ENCODE data around the gene PHF2. TPM values are rescaled to one million over a fixed set of nuclear protein-coding genes. Genes with fewer than 3 reads are reported as not detected.

Gene PHF2
- total RNA-seq, 4 donors from 2014 or later = 21.1 to 38.2 (median 21.3) TPM

DNA sequence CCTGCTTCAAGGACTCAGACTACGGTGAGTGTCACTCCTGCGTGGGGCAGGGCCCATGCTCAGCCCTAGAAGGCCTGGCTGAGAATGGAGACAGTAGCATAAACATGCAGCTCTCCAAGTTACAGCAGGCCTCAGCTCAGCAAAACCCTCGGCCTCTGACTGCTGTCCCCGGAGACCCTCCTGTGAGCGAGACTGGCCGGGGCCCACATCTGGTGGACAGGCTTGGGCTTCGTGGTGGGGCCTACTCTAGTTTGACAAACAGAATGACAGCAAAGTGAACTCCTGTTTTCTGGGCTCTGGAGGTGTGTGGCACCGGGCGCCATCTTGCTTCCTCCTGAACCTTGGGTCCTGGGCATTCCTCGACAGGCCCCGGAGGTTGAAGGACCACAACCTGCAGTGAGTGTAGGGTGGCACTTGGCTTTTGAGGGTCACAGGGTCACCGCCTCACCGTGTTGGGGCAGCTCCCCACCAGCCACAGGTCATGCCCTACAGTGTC lies 97.5 kb downstream of the PHF2 start:
- H3K4me3 ChIP-seq = no peak overlapping the region
- H3K36me3 ChIP-seq = peaks cover 0 to 13% (median 3%) of the 10 kb centered on the region in 4 donors
- WGBS, 2 donors (ENCODE audit: low coverage in 1 of 2) = 92% methylated on average over 11 of the region's 13 CpGs; no CpG with 5 or more reads in 1 of the 2 donors
- no peak for TF ChIP-seq POLR2AphosphoS5 (IDR thresholded peaks at IDR 0.05)
- intact Hi-C loops (cut with DNase I; ENCODE audit: low total_unique reads) = no loop called here
- no peak overlapping the region for H3K27ac ChIP-seq
- peak; percentile 3 for DNase-seq
- in situ Hi-C loops (cut with MboI; ENCODE audit: low pct_ligation_motif_present in 1 of 4, low pct_unique_long_range_greater_than_20kb in 1 of 4, low sequenced_read_pairs in 3 of 4) = no loop called here
- no peaks in the 10 kb centered on the region for H3K27me3 ChIP-seq
- H3K4me1 ChIP-seq = no peaks in the 10 kb centered on the region
- H3K9me3 ChIP-seq = no peaks in the 10 kb centered on the region

DNA sequence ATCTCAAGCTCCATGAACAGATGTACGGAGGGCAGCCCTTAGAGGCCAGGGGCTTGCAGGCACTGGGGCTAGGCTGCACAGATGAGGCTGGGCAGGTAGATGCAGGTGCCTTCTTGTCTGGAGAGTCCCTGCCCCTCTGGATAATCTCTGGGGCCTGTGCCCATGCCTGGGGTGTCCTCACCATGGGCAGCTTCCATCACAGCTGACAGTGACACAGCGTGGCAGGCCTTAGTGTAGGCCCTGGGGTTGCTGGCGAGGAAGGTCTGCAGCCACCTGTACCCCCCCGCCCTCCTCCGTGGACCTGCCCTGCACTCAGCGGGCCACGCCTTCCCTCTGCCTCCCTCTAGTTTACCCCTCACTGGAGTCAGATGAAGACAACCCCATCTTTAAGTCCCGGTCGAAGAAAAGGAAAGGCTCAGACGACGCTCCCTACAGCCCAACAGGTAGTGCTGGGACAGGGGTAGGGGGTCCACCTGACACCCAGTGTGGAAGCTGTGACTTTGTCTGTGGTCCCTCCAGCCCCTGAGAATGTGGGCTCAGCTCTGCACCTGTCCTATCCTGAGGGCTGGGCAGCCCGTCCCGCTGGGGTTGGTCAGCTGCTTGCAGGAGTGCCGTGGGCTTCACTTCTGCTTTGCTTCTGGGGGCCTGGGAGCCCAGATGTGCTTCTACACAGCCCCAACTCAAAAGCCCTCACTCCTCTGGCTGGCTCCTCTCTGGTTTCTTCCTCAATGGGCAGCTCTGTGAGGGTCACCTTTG lies 98.4 kb downstream of the PHF2 start:
- Histone ChIP-seq H3K27me3 (no peaks in the 10 kb centered on the region), H3K36me3 (peaks cover 0 to 13% (median 3%) of the 10 kb centered on the region in 4 donors), H3K9me3 (no peaks in the 10 kb centered on the region), H3K4me3 (no peak overlapping the region), H3K27ac (no peak overlapping the region), H3K4me1 (no peaks in the 10 kb centered on the region)
- TF ChIP-seq, protein P1, sequence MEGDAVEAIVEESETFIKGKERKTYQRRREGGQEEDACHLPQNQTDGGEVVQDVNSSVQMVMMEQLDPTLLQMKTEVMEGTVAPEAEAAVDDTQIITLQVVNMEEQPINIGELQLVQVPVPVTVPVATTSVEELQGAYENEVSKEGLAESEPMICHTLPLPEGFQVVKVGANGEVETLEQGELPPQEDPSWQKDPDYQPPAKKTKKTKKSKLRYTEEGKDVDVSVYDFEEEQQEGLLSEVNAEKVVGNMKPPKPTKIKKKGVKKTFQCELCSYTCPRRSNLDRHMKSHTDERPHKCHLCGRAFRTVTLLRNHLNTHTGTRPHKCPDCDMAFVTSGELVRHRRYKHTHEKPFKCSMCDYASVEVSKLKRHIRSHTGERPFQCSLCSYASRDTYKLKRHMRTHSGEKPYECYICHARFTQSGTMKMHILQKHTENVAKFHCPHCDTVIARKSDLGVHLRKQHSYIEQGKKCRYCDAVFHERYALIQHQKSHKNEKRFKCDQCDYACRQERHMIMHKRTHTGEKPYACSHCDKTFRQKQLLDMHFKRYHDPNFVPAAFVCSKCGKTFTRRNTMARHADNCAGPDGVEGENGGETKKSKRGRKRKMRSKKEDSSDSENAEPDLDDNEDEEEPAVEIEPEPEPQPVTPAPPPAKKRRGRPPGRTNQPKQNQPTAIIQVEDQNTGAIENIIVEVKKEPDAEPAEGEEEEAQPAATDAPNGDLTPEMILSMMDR (IDR thresholded peaks at IDR 0.05) = no peak
- TF ChIP-seq POLR2AphosphoS5 (IDR thresholded peaks at IDR 0.05) (no peak), POLR2A (IDR thresholded peaks at IDR 0.05) (no peak), EP300 (IDR thresholded peaks at IDR 0.05; ENCODE audit: low read depth) (no peak)
- DNase-seq = no peak
- 92% methylated on average over 14 of the region's 14 CpGs; no CpG with 5 or more reads in 1 of the 2 donors for WGBS, 2 donors (ENCODE audit: low coverage in 1 of 2)
- in situ Hi-C loops (cut with MboI; ENCODE audit: low pct_ligation_motif_present in 1 of 4, low pct_unique_long_range_greater_than_20kb in 1 of 4, low sequenced_read_pairs in 3 of 4) (loop anchor here in 1 of 4 donors (25.0 kb wide), 2 partner anchors 288 to 538 kb away; partner anchors contain the start of gene BARX1), intact Hi-C loops (cut with DNase I; ENCODE audit: low total_unique reads) (no loop called here)

- WGBS, 2 donors (ENCODE audit: low coverage in 1 of 2) = 91 to 100% methylated on average over 2 to 16 of the region's 16 CpGs
- H3K4me1 ChIP-seq = no peaks in the 10 kb centered on the region
- peaks cover 0 to 13% (median 3%) of the 10 kb centered on the region in 4 donors for H3K36me3 ChIP-seq
- TF ChIP-seq POLR2AphosphoS5 (IDR thresholded peaks at IDR 0.05) (no peak), POLR2A (IDR thresholded peaks at IDR 0.05) (no peak), EP300 (IDR thresholded peaks at IDR 0.05; ENCODE audit: low read depth) (no peak)
- TF ChIP-seq, protein P1 (IDR thresholded peaks at IDR 0.05) = no peak
- no peaks in the 10 kb centered on the region for H3K27me3 ChIP-seq
- in situ Hi-C loops (cut with MboI; ENCODE audit: low pct_ligation_motif_present in 1 of 4, low pct_unique_long_range_greater_than_20kb in 1 of 4, low sequenced_read_pairs in 3 of 4) (loop anchor here in 1 of 4 donors (25.0 kb wide), 2 partner anchors 287 to 537 kb away; partner anchors contain the start of gene BARX1), intact Hi-C loops (cut with DNase I; ENCODE audit: low total_unique reads) (no loop called here)
- H3K4me3 ChIP-seq = no peak overlapping the region
- no peaks in the 10 kb centered on the region for H3K9me3 ChIP-seq
- peak; percentile 5 for DNase-seq
- no peak overlapping the region for H3K27ac ChIP-seq
These were observed 99.2 kb downstream of the PHF2 start for GRCh38 chr9:93675336-93676150.

DNA sequence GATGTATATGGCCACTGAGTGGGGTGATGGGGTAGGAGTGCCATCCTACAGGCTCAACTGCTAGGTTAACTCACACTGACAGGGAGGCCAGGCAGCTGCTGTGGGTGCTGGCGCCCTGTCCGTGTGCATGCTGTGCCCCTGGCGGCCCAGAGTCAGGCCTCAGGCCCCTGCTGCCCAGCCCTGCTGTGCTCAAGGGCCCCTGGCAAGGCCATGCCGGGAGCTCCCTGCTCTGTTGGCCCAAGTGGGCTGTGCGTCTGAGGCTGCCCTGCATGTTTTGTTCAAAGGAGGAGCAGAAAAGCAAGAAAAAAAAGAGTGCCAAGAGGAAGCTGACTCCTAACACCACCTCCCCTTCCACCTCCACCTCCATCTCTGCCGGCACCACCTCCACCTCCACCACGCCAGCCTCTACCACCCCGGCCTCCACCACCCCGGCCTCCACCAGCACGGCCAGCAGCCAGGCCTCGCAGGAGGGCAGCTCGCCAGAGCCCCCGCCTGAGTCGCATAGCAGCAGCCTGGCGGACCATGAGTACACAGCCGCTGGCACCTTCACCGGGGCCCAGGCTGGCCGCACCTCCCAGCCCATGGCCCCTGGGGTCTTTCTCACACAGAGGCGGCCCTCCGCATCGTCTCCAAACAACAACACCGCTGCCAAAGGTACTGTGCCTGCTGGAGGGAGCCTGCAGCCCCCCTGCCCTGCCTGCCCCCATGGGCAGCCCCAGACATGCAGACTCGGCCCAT lies 100.1 kb downstream of the PHF2 start:
- H3K4me3 ChIP-seq = no peak overlapping the region
- peak; percentile 6 for DNase-seq

More for the DNA sequence above, 100.1 kb downstream of the PHF2 start:
- no peak for TF ChIP-seq POLR2A (IDR thresholded peaks at IDR 0.05)
- TF ChIP-seq, protein P1 (IDR thresholded peaks at IDR 0.05) = no peak
- no peak for TF ChIP-seq EP300 (IDR thresholded peaks at IDR 0.05; ENCODE audit: low read depth)
- no peak for TF ChIP-seq POLR2AphosphoS5 (IDR thresholded peaks at IDR 0.05)
- intact Hi-C loops (cut with DNase I; ENCODE audit: low total_unique reads) (no loop called here), in situ Hi-C loops (cut with MboI; ENCODE audit: low pct_ligation_motif_present in 1 of 4, low pct_unique_long_range_greater_than_20kb in 1 of 4, low sequenced_read_pairs in 3 of 4) (loop anchor here in 1 of 4 donors (25.0 kb wide), 2 partner anchors 286 to 536 kb away; partner anchors contain the start of gene BARX1)
- 97 to 100% methylated on average over 1 to 21 of the region's 23 CpGs for WGBS, 2 donors (ENCODE audit: low coverage in 1 of 2)
- Histone ChIP-seq H3K4me1 (no peaks in the 10 kb centered on the region), H3K36me3 (peaks cover 0 to 13% (median 3%) of the 10 kb centered on the region in 4 donors), H3K27me3 (no peaks in the 10 kb centered on the region), H3K9me3 (no peaks in the 10 kb centered on the region), H3K27ac (no peak overlapping the region)
